HCT116 (cell line): ENCODE results near the gene UNC79. TPM values are rescaled to one million over a fixed set of nuclear protein-coding genes. Genes with fewer than 3 reads are reported as not detected.
A peak's percentile ranks its signal among the peaks of the same experiment; 100 is the strongest.

Experiments used
- ATAC-seq: fragments of 200-7000 bp; cut with Tn5 transposase; 2 replicates; pipeline ENCODE4 v1.9.1; 2020; ENCODE audit warnings: mild to moderate bottlenecking, moderate library complexity
- BruUV-seq: library from RNA; stranded (reverse); fragments of 400-500 nt; replicated peaks from 2 replicates; lab custom pipeline; 2021; lab: Mats Ljungman, UMichigan
- CTCF ChIA-PET: fragments of 300-600 bp; sonication (Branson Sonifier 250); formaldehyde crosslinking; loops from one replicate; lab custom pipeline; 2021; ENCODE audit warnings: antibody characterized with exemption; lab: Charles Lee
- POLR2A ChIA-PET: fragments of 300-600, 350-600 bp; sonication (Branson Sonifier 250); formaldehyde crosslinking; loops from one replicate; lab custom pipeline; 2021; ENCODE audit warnings: antibody characterized with exemption; lab: Charles Lee
- RAD21 ChIA-PET, 2 experiments: fragments of 300-600 bp; sonication (Branson Sonifier 250); formaldehyde crosslinking; loops; one replicate each; lab custom pipeline; 2023; ENCODE audit warnings: low total read pairs in 2 of 2; ENCODE audit not compliant: uncharacterized antibody in 2 of 2, unreplicated experiment in 2 of 2, low non-redundant PET in 1 of 2; lab: Charles Lee
- DNase-seq: peaks from one replicate; pipeline ENCODE4 v3.0.0-alpha.2; 2010; ENCODE audit warnings: low read depth, low spot score
- H2AFZ ChIP-seq: fragments of 200-600 bp; shearing (Covaris generic), sonication (generic); 2 replicates; pipeline ENCODE4 v1.6.1; 2017; ENCODE audit warnings: low read depth, mixed run types, mixed read lengths, antibody characterized with exemption, low read length; ENCODE audit not compliant: poor library complexity, severe bottlenecking
- H3K27ac ChIP-seq: 2 replicates; pipeline ENCODE4 v1.5.1; 2012; ENCODE audit warnings: low read depth, low read length
- H3K27me3 ChIP-seq: fragments of 200-600 bp; sonication (generic); 2 replicates; pipeline ENCODE4 v1.6.1; 2016; ENCODE audit warnings: mixed run types, low read length, mixed read lengths; ENCODE audit not compliant: insufficient read depth
- H3K36me3 ChIP-seq, 2 experiments: fragments of 200-500 bp in 1 of 2; fragments of 200-600 bp in 1 of 2; sonication (Bioruptor generic) in 1 of 2; sonication (generic) in 1 of 2; 2 replicates each; pipeline versions ENCODE4 v1.5.1 to v1.6.1; 2014 to 2016; ENCODE audit warnings: low read length in 2 of 2, inconsistent platforms in 1 of 2, mixed read lengths in 1 of 2, mixed run types in 1 of 2; ENCODE audit not compliant: insufficient read depth in 2 of 2, control insufficient read depth in 1 of 2
- H3K4me1 ChIP-seq, 2 experiments: fragments of 200-600 bp in 1 of 2; sonication (generic) in 1 of 2; 2 replicates each; pipeline versions ENCODE4 v1.5.1 to v1.6.1; 2012 to 2017; ENCODE audit warnings: low read length in 2 of 2, inconsistent platforms in 1 of 2, mild to moderate bottlenecking in 1 of 2, mixed read lengths in 1 of 2, mixed run types in 1 of 2, moderate library complexity in 1 of 2; ENCODE audit not compliant: insufficient read depth in 2 of 2, control insufficient read depth in 1 of 2
- H3K4me2 ChIP-seq: fragments of 200-600 bp; sonication (generic); 2 replicates; pipeline ENCODE4 v1.6.1; 2017; ENCODE audit warnings: mixed run types, low read length, mixed read lengths
- H3K4me3 ChIP-seq, 2 experiments: fragments of 200-600 bp in 1 of 2; sonication (generic) in 1 of 2; replicated peaks in 1 of 2; 2 replicates each; pipeline ENCODE4 v1.5.1; 2011 to 2016; ENCODE audit warnings: low read length in 2 of 2, control low read depth in 1 of 2, low read depth in 1 of 2, mild to moderate bottlenecking in 1 of 2, mixed read lengths in 1 of 2, mixed run types in 1 of 2
- H3K79me2 ChIP-seq: fragments of 200-600 bp; sonication (generic); 2 replicates; pipeline ENCODE4 v1.6.1; 2017; ENCODE audit warnings: mild to moderate bottlenecking, mixed run types, low read length, moderate library complexity, mixed read lengths; ENCODE audit not compliant: insufficient read depth
- H3K9ac ChIP-seq: fragments of 200-600 bp; sonication (generic); 2 replicates; pipeline ENCODE4 v1.6.1; 2016; ENCODE audit warnings: low read length, mixed read lengths
- H3K9me2 ChIP-seq: fragments of 200-600 bp; sonication (generic), shearing (Covaris generic); 2 replicates; pipeline ENCODE4 v1.6.1; 2017; ENCODE audit warnings: mixed run types, mild to moderate bottlenecking, moderate library complexity; ENCODE audit not compliant: insufficient read depth
- H3K9me3 ChIP-seq, 2 experiments: fragments of 200-500 bp in 1 of 2; fragments of 200-600 bp in 1 of 2; sonication (Bioruptor generic) in 1 of 2; sonication (generic) in 1 of 2; 2 replicates each; pipeline ENCODE4 v1.6.1; 2014 to 2017; ENCODE audit warnings: low read length in 2 of 2, mixed read lengths in 2 of 2, inconsistent platforms in 1 of 2, low read depth in 1 of 2, mild to moderate bottlenecking in 1 of 2, mixed run types in 1 of 2, moderate library complexity in 1 of 2; ENCODE audit not compliant: control insufficient read depth in 1 of 2, insufficient read depth in 1 of 2
- H4K20me1 ChIP-seq: fragments of 200-600 bp; sonication (generic), shearing (Covaris generic); 2 replicates; pipeline ENCODE4 v1.6.1; 2017; ENCODE audit warnings: mixed run types, mild to moderate bottlenecking, moderate library complexity; ENCODE audit not compliant: insufficient read depth
- CBX3 ChIP-seq: IDR thresholded peaks from 2 replicates; pipeline ENCODE4 v1.6.1; 2012; ENCODE audit warnings: low read depth
- EGR1 ChIP-seq: IDR thresholded peaks from 2 replicates; pipeline ENCODE4 v1.6.1; 2012; ENCODE audit warnings: low read depth
- MAX ChIP-seq: IDR thresholded peaks from 2 replicates; pipeline ENCODE4 v1.6.1; 2012
- POLR2AphosphoS5 ChIP-seq: IDR thresholded peaks from 2 replicates; pipeline ENCODE4 v1.6.1; 2011; ENCODE audit warnings: mild to moderate bottlenecking, low read depth, low read length, moderate library complexity
- REST ChIP-seq: IDR thresholded peaks from 2 replicates; pipeline ENCODE4 v1.6.1; 2012; ENCODE audit warnings: low read depth
- SIN3A ChIP-seq: IDR thresholded peaks from 2 replicates; pipeline ENCODE4 v1.6.1; 2012; ENCODE audit warnings: low read depth
- TCF7L2 ChIP-seq: IDR thresholded peaks from 2 replicates; pipeline ENCODE4 v1.7.0; 2011; ENCODE audit warnings: borderline replicate concordance, inconsistent platforms; ENCODE audit not compliant: insufficient read depth, insufficient read length; ENCODE audit errors: extremely low read depth
- ZFX ChIP-seq: fragments of 450-650 bp; IDR thresholded peaks from 2 replicates; pipeline ENCODE4 v1.6.1; 2017
- intact Hi-C: fragments of 100-400 bp; cut with micrococcal nuclease; formaldehyde crosslinking; loops from 2 replicates; pipeline ENCODE4 v1.10.0; 2022
- total RNA-seq: library from RNA; stranded (reverse); gene quantifications from one replicate; pipeline ENCODE4 v1.2.1, GENCODE V29; 2021; ENCODE audit not compliant: unreplicated experiment

UNC79 gene
- total RNA-seq, 1 experiment from 2014 or later: 0.10 TPM

GRCh38 chr14:93729993-93730392, 299.3 kb downstream of the UNC79 start:
- no TSS peak for BruUV-seq

GRCh38 chr14:93731753-93732152, 301.0 kb downstream of the UNC79 start:
- Histone ChIP-seq H3K9me3 (no peaks in the 10 kb centered on the region), H3K27ac (no peak overlapping the region), H3K4me1 (peaks cover 4 to 37% of the 10 kb centered on the region in 2 experiments), H3K36me3 (no peaks in the 10 kb centered on the region), H2AFZ (no peak overlapping the region), H3K4me2 (no peak overlapping the region), H3K9ac (no peak overlapping the region), H3K9me2 (no peaks in the 10 kb centered on the region), H3K79me2 (no peaks in the 10 kb centered on the region), H4K20me1 (no peaks in the 10 kb centered on the region), H3K4me3 (no peak overlapping the region), H3K27me3 (no peaks in the 10 kb centered on the region)
- POLR2A ChIA-PET: no interaction called here
- ATAC-seq (no peak), DNase-seq (no peak)
- RAD21 ChIA-PET: no interaction called here
- BruUV-seq: no TSS peak
- TF ChIP-seq TCF7L2 (no peak), REST (no peak), SIN3A (no peak)
- intact Hi-C loops: loop anchor here (5.0 kb wide), 1 partner anchor 489 kb away; no protein-coding TSS in a partner anchor
- CTCF ChIA-PET: no interaction called here

More at GRCh38 chr14:93729993-93730392, 299.3 kb downstream of the UNC79 start:
- DNase-seq (peak; percentile 67), ATAC-seq (peak; percentile 77)
- Histone ChIP-seq H3K27me3 (no peaks in the 10 kb centered on the region), H2AFZ (peak overlapping the region; percentile 38), H3K9ac (0 out of 2 replicates have a peak overlapping the region, but pooled peaks have one; percentile 1), H3K4me2 (peak overlapping the region; percentile 46), H3K4me1 (peaks cover 4 to 37% of the 10 kb centered on the region in 2 experiments), H3K4me3 (no peak overlapping the region), H4K20me1 (no peaks in the 10 kb centered on the region), H3K9me2 (no peaks in the 10 kb centered on the region), H3K27ac (no peak overlapping the region), H3K36me3 (no peaks in the 10 kb centered on the region), H3K79me2 (no peaks in the 10 kb centered on the region), H3K9me3 (no peaks in the 10 kb centered on the region)
- CTCF ChIA-PET: no interaction called here
- POLR2A ChIA-PET: no interaction called here
- TF ChIP-seq EGR1 (peak; percentile 52), MAX (peak; percentile 76), CBX3 (0 out of 2 replicates have a peak, but pooled peaks have one; percentile 54), POLR2AphosphoS5 (peak; percentile 37; the same call in 1 of the 2 replicates), ZFX (no peak)
- RAD21 ChIA-PET: no interaction called here
- intact Hi-C loops: loop anchor here (5.0 kb wide), 1 partner anchor 488 kb away; no protein-coding TSS in a partner anchor
